HepG2 (cell line): ENCODE results near the gene SNN. TPM values are rescaled to one million over a fixed set of nuclear protein-coding genes. Genes with fewer than 3 reads are reported as not detected.

Source experiments
- ATAC-seq: fragments of 200-7000 bp; cut with Tn5 transposase; 3 replicates; pipeline ENCODE4 v1.9.1; 2020; ENCODE audit warnings: mild to moderate bottlenecking, moderate library complexity
- BruUV-seq: library from RNA; stranded (reverse); fragments of 400-500 nt; replicated peaks from 2 replicates; lab custom pipeline; 2021; lab: Mats Ljungman, UMichigan
- CTCF ChIA-PET: fragments of 300-600 bp; formaldehyde crosslinking; extraction: SDS; loops from one replicate; lab custom pipeline; 2021; ENCODE audit warnings: low total read pairs, inconsistent platforms, low intra/inter-chr PET ratio; lab: Yijun Ruan, JAX
- POLR2A ChIA-PET: fragments of 350-600 bp; sonication (Branson Sonifier 250); formaldehyde crosslinking; loops from one replicate; lab custom pipeline; 2020; ENCODE audit warnings: antibody characterized with exemption, inconsistent platforms; lab: Yijun Ruan, JAX
- DNase-seq: peaks from one replicate; pipeline ENCODE4 v3.0.0-alpha.2; 2015; ENCODE audit warnings: low spot score
- FAIRE-seq: peaks from 3 replicates; lab custom pipeline; 2011; peaks lifted over from hg19 to GRCh38; lab: Jason Lieb, UNC
- H2AFZ ChIP-seq: one replicate; pipeline ENCODE4 v1.6.1; 2011; ENCODE audit warnings: low read length, inconsistent platforms
- H3K27ac ChIP-seq: fragments of 300-600 bp; 3 replicates; pipeline ENCODE4 v1.8.0; 2011; ENCODE audit warnings: mixed run types, mild to moderate bottlenecking, mixed read lengths, low read length, inconsistent platforms; ENCODE audit not compliant: insufficient read depth; ENCODE audit errors: extremely low read length
- H3K27me3 ChIP-seq, 2 experiments: fragments of 200-600 bp in 1 of 2; 2 replicates in 1 of 2; 3 replicates in 1 of 2; pipeline versions ENCODE4 v1.6.0 to v1.8.0; 2011; ENCODE audit warnings: low read length in 2 of 2, mild to moderate bottlenecking in 2 of 2, moderate library complexity in 2 of 2, inconsistent platforms in 1 of 2; ENCODE audit not compliant: insufficient read depth in 2 of 2, control insufficient read depth in 1 of 2
- H3K36me3 ChIP-seq, 2 experiments: fragments of 200-600 bp in 1 of 2; replicated peaks in 1 of 2; 2 replicates in 1 of 2; 3 replicates in 1 of 2; pipeline versions ENCODE4 v1.5.1 to v1.8.0; 2011; ENCODE audit warnings: low read length in 2 of 2, inconsistent platforms in 1 of 2; ENCODE audit not compliant: insufficient read depth in 2 of 2, control insufficient read depth in 1 of 2
- H3K4me1 ChIP-seq: 2 replicates; pipeline ENCODE4 v1.5.1; 2012; ENCODE audit warnings: low read length, inconsistent platforms; ENCODE audit not compliant: insufficient read depth
- H3K4me2 ChIP-seq: 2 replicates; pipeline ENCODE4 v1.6.0; 2011; ENCODE audit warnings: low read depth, low read length, inconsistent platforms
- H3K4me3 ChIP-seq, 3 experiments: fragments of 200-600 bp in 1 of 3; sonication (generic), shearing (Covaris generic) in 1 of 3; replicated peaks in 1 of 3; 2 replicates each; pipeline ENCODE4 v1.5.1; 2011 to 2016; ENCODE audit warnings: low read length in 3 of 3, inconsistent platforms in 2 of 3, low read depth in 2 of 3, mild to moderate bottlenecking in 2 of 3, control low read depth in 1 of 3, mixed read lengths in 1 of 3; ENCODE audit not compliant: insufficient read depth in 1 of 3
- H3K79me2 ChIP-seq: one replicate; pipeline ENCODE4 v1.6.1; 2011; ENCODE audit warnings: low read length, inconsistent platforms; ENCODE audit not compliant: insufficient read depth
- H3K9ac ChIP-seq: 2 replicates; pipeline ENCODE4 v1.6.0; 2011; ENCODE audit warnings: mild to moderate bottlenecking, low read depth, low read length, inconsistent platforms; ENCODE audit not compliant: insufficient read depth
- H3K9me3 ChIP-seq: 2 replicates; pipeline ENCODE4 v1.5.1; 2012; ENCODE audit warnings: mild to moderate bottlenecking, low read length
- H4K20me1 ChIP-seq: 2 replicates; pipeline ENCODE4 v1.6.0; 2011; ENCODE audit warnings: inconsistent platforms, mild to moderate bottlenecking, low read length, moderate library complexity; ENCODE audit not compliant: insufficient read depth
- CC2D1A ChIP-seq: sonication (generic); formaldehyde crosslinking; IDR thresholded peaks from 2 replicates; pipeline ENCODE4 v1.8.1; 2023; ENCODE audit warnings: mild to moderate bottlenecking, missing genetic modification reagents
- CHCHD3 ChIP-seq: sonication (generic); formaldehyde crosslinking; IDR thresholded peaks from 2 replicates; pipeline ENCODE4 v1.8.0; 2022; ENCODE audit warnings: mild to moderate bottlenecking, missing genetic modification reagents, moderate library complexity
- MEF2D ChIP-seq: sonication (generic); formaldehyde crosslinking; IDR thresholded peaks from 2 replicates; pipeline ENCODE4 v1.5.1; 2020; ENCODE audit warnings: mild to moderate bottlenecking, missing genetic modification reagents
- MYNN ChIP-seq: sonication (generic); formaldehyde crosslinking; IDR thresholded peaks from 2 replicates; pipeline ENCODE4 v1.4.0; 2020; ENCODE audit warnings: mild to moderate bottlenecking, low read depth, missing genetic modification reagents
- NR2F1 ChIP-seq, 2 experiments: fragments of 450-650 bp in 1 of 2; formaldehyde crosslinking in 1 of 2; IDR thresholded peaks; 2 replicates each; pipeline versions ENCODE4 v1.5.0 to v1.6.1; 2016 to 2020; ENCODE audit warnings: mild to moderate bottlenecking in 1 of 2, missing compliant biosample characterization in 1 of 2, missing genetic modification reagents in 1 of 2, moderate library complexity in 1 of 2
- SAFB2 ChIP-seq: sonication (generic); formaldehyde crosslinking; IDR thresholded peaks from 2 replicates; pipeline ENCODE4 v1.5.1; 2020; ENCODE audit warnings: missing genetic modification reagents, low read depth, mild to moderate bottlenecking, borderline replicate concordance
- UBTF ChIP-seq: sonication (generic); formaldehyde crosslinking; IDR thresholded peaks from 2 replicates; pipeline ENCODE4 v1.4.0; 2020; ENCODE audit warnings: mild to moderate bottlenecking, missing genetic modification reagents
- ZC3H13 ChIP-seq: sonication (generic); formaldehyde crosslinking; IDR thresholded peaks from 2 replicates; pipeline ENCODE4 v1.8.1; 2023; ENCODE audit warnings: mild to moderate bottlenecking, missing genetic modification reagents, moderate library complexity
- ZFP37 ChIP-seq: sonication (generic); formaldehyde crosslinking; IDR thresholded peaks from 2 replicates; pipeline ENCODE4 v1.4.0; 2020; ENCODE audit warnings: missing genetic modification reagents, borderline replicate concordance
- ZNF10 ChIP-seq: sonication (generic); formaldehyde crosslinking; IDR thresholded peaks from 2 replicates; pipeline ENCODE4 v1.4.0; 2020; ENCODE audit warnings: mild to moderate bottlenecking, low read depth, missing genetic modification reagents, borderline replicate concordance
- ZNF12 ChIP-seq: sonication (generic); formaldehyde crosslinking; IDR thresholded peaks from 2 replicates; pipeline ENCODE4 v1.5.0; 2020; ENCODE audit warnings: missing genetic modification reagents
- ZNF230 ChIP-seq: sonication (generic); formaldehyde crosslinking; IDR thresholded peaks from 2 replicates; pipeline ENCODE4 v1.4.0; 2020; ENCODE audit warnings: mild to moderate bottlenecking, missing genetic modification reagents
- ZNF329 ChIP-seq: sonication (generic); formaldehyde crosslinking; IDR thresholded peaks from 2 replicates; pipeline ENCODE4 v1.9.0; 2021; ENCODE audit warnings: low read depth, mild to moderate bottlenecking, missing genetic modification reagents
- ZNF501 ChIP-seq: sonication (generic); formaldehyde crosslinking; IDR thresholded peaks from 2 replicates; pipeline ENCODE4 v1.5.1; 2020; ENCODE audit warnings: mild to moderate bottlenecking, moderate library complexity, missing genetic modification reagents
- WGBS: methylation state at CpG from one replicate; pipeline ENCODE4 v1.1.6; 2017; ENCODE audit warnings: low lambda C conversion rate; 5-methylcytosine and 5-hydroxymethylcytosine counted together
- in situ Hi-C: cut with HindIII; loops from 2 replicates; pipeline ENCODE4 v1.10.0; 2017; ENCODE audit warnings: low pct_unique_long_range_greater_than_20kb; ENCODE audit not compliant: extremely low pct_ligation_motif_present
- intact Hi-C: fragments of 100-400 bp; cut with micrococcal nuclease; formaldehyde crosslinking; loops from one replicate; pipeline ENCODE4 v1.10.0; 2022; ENCODE audit not compliant: unreplicated experiment
- polyA plus RNA-seq, 8 experiments: library from polyadenylated mRNA; depleted of rRNA in 3 of 8; stranded (reverse) in 7 of 8; unstranded in 1 of 8; fragments of >200 nt; fragmentation: Illumina TruSeq in 4 of 8; extraction: Trizol in 4 of 8; gene quantifications; 2 replicates each; pipeline versions ENCODE4 v1.2.1 to v1.2.3, GENCODE V29; 2011 to 2016; ENCODE audit warnings: low read depth in 4 of 8, missing spikeins in 1 of 8, mixed read lengths in 1 of 8; ENCODE audit not compliant: insufficient read depth in 1 of 8
- total RNA-seq, 5 experiments: library from RNA; depleted of rRNA; stranded (reverse); fragments of >200 nt; fragmentation: Illumina TruSeq; extraction: Trizol; gene quantifications; 2 replicates each; pipeline ENCODE4 v1.2.3, GENCODE V29; 2016; ENCODE audit warnings: low read depth in 1 of 5
- TF ChIP-seq, protein P1 (sequence below): IDR thresholded peaks from 2 replicates; pipeline ENCODE4 v1.6.1; 2018; ENCODE audit warnings: missing genetic modification reagents, mild to moderate bottlenecking, missing compliant biosample characterization
- TF ChIP-seq, protein P2 (sequence below): IDR thresholded peaks from 2 replicates; pipeline ENCODE4 v1.6.1; 2016; ENCODE audit warnings: missing genetic modification reagents, missing compliant biosample characterization

Gene SNN
- total and polyA plus RNA-seq, 2 of the 13 experiments (the other 11 are each of a cell fraction or from before 2014, with no cell fraction given), result 5.2 to 8.4 TPM

DNA sequence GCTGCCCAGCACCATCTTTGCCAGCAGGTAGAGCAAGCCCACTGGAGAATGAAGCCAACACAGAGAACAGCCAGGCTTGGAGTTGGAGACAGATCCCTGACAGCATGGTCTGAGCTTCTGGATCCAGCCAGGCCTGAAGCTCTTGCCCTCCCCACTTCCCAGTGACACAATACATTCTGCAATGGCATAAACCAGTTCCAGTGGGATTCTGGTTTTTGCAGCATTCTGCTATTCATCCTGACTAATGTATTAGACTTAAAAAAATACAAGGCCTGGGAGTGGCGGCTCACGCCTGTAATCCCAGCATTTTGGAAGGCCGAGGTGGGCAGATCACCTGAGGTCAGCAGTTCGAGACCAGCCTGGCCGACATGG is 41.0 kb upstream of the SNN start:
- ATAC-seq, result no peak
- no peak for DNase-seq
- no TSS peak for BruUV-seq
- H3K4me2 ChIP-seq, result no peak overlapping the region
- no peaks in the 10 kb centered on the region for H3K79me2 ChIP-seq
- no peak overlapping the region for H3K27ac ChIP-seq
- no peak for FAIRE-seq
- no peak overlapping the region for H3K4me3 ChIP-seq
- TF ChIP-seq, protein P1, sequence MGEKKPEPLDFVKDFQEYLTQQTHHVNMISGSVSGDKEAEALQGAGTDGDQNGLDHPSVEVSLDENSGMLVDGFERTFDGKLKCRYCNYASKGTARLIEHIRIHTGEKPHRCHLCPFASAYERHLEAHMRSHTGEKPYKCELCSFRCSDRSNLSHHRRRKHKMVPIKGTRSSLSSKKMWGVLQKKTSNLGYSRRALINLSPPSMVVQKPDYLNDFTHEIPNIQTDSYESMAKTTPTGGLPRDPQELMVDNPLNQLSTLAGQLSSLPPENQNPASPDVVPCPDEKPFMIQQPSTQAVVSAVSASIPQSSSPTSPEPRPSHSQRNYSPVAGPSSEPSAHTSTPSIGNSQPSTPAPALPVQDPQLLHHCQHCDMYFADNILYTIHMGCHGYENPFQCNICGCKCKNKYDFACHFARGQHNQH (CRISPR knock-in tag), result no peak
- TF ChIP-seq MEF2D (CRISPR knock-in tag) (no peak), ZNF10 (0 out of 2 replicates have a peak, but pooled peaks have one; percentile 23), ZFP37 (CRISPR knock-in tag) (no peak), ZC3H13 (CRISPR knock-in tag) (no peak), ZNF12 (CRISPR knock-in tag) (peak; percentile 84), NR2F1 (CRISPR knock-in tag; IDR thresholded peaks at IDR 0.05) (no peak), ZNF230 (0 out of 2 replicates have a peak, but pooled peaks have one; percentile 31), CC2D1A (CRISPR knock-in tag) (no peak), ZNF501 (no peak), ZNF329 (CRISPR knock-in tag) (peak; percentile 99), SAFB2 (CRISPR knock-in tag) (no peak), UBTF (CRISPR knock-in tag) (no peak), CHCHD3 (CRISPR knock-in tag) (no peak), MYNN (0 out of 2 replicates have a peak, but pooled peaks have one; percentile 26)
- TF ChIP-seq, protein P2, sequence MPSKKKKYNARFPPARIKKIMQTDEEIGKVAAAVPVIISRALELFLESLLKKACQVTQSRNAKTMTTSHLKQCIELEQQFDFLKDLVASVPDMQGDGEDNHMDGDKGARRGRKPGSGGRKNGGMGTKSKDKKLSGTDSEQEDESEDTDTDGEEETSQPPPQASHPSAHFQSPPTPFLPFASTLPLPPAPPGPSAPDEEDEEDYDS (CRISPR knock-in tag), result no peak
- intact Hi-C loops, result no loop called here
- H3K9me3 ChIP-seq, result no peaks in the 10 kb centered on the region
- peaks cover 57% of the 10 kb centered on the region for H3K4me1 ChIP-seq
- H4K20me1 ChIP-seq, result no peaks in the 10 kb centered on the region
- POLR2A ChIA-PET, result interaction anchor here (1.0 kb wide), 1 partner anchor 13 kb away, joined by 4 read pairs; no protein-coding TSS in a partner anchor
- CTCF ChIA-PET, result no interaction called here
- no peaks in the 10 kb centered on the region for H3K36me3 ChIP-seq
- WGBS, result 88% methylated on average over 5 of the region's 5 CpGs
- in situ Hi-C loops, result no loop called here
- H3K27me3 ChIP-seq, result no peaks in the 10 kb centered on the region; a peak in 1 of 5 replicates
- no peak overlapping the region for H3K9ac ChIP-seq
- H2AFZ ChIP-seq, result no peak overlapping the region
